Panc1 (cell line): ENCODE data around the gene NSL1. TPM values are rescaled to one million over a fixed set of nuclear protein-coding genes. Genes with fewer than 3 reads are reported as not detected.
"Not testable (repeated sequence)": the region's sequence is repeated elsewhere in the genome, so short reads cannot be mapped to it uniquely, and the experiment has no call there.

Experiments
- ATAC-seq: fragments of 200-7000 bp; cut with Tn5 transposase; 2 replicates; pipeline ENCODE4 v1.9.1; 2020; ENCODE audit warnings: mild to moderate bottlenecking, moderate library complexity
- BruUV-seq: library from RNA; stranded (reverse); fragments of 400-500 nt; replicated peaks from 2 replicates; lab custom pipeline; 2021; lab: Mats Ljungman, UMichigan
- CTCF ChIA-PET: fragments of 300-600 bp; sonication (Branson Sonifier 250); formaldehyde crosslinking; loops from one replicate; lab custom pipeline; 2022; ENCODE audit warnings: antibody characterized with exemption; lab: Charles Lee
- POLR2A ChIA-PET: fragments of 300-600 bp; sonication (Branson Sonifier 250); formaldehyde crosslinking; loops from one replicate; lab custom pipeline; 2022; ENCODE audit warnings: antibody characterized with exemption; lab: Charles Lee
- DNase-seq: peaks from one replicate; pipeline ENCODE4 v3.0.0-alpha.2; 2010; ENCODE audit warnings: low read depth, low spot score
- H3K27ac ChIP-seq: 2 replicates; pipeline ENCODE4 v1.5.1; 2011; ENCODE audit warnings: mild to moderate bottlenecking, low read length, inconsistent platforms
- H3K27me3 ChIP-seq: fragments of 200-500 bp; sonication (Bioruptor generic); 2 replicates; pipeline ENCODE4 v1.6.0; 2014; ENCODE audit warnings: low read length, inconsistent platforms; ENCODE audit not compliant: control insufficient read depth, insufficient read depth
- H3K36me3 ChIP-seq: fragments of 200-500 bp; sonication (Bioruptor generic); 2 replicates; pipeline ENCODE4 v1.5.1; 2014; ENCODE audit warnings: inconsistent platforms, mild to moderate bottlenecking, low read length, moderate library complexity; ENCODE audit not compliant: control insufficient read depth, insufficient read depth
- H3K4me1 ChIP-seq: 2 replicates; pipeline ENCODE4 v1.5.1; 2011; ENCODE audit warnings: inconsistent platforms, mild to moderate bottlenecking, low read length, moderate library complexity; ENCODE audit not compliant: control insufficient read depth, insufficient read depth
- H3K4me3 ChIP-seq, 2 experiments: 2 replicates each; pipeline ENCODE4 v1.5.1; 2011 to 2012; ENCODE audit warnings: low read depth in 2 of 2, low read length in 2 of 2, mild to moderate bottlenecking in 2 of 2, inconsistent platforms in 1 of 2, moderate library complexity in 1 of 2
- H3K9me3 ChIP-seq: fragments of 200-500 bp; sonication (Bioruptor generic); 2 replicates; pipeline ENCODE4 v1.5.1; 2014; ENCODE audit warnings: low read depth, mild to moderate bottlenecking, inconsistent platforms, low read length, moderate library complexity; ENCODE audit not compliant: control insufficient read depth, insufficient read depth
- POLR2AphosphoS5 ChIP-seq: IDR thresholded peaks from 2 replicates; pipeline ENCODE4 v1.6.1; 2012; ENCODE audit warnings: mild to moderate bottlenecking, low read depth, low read length, moderate library complexity
- REST ChIP-seq, 2 experiments: IDR thresholded peaks; 2 replicates each; pipeline ENCODE4 v1.6.1; 2011 to 2012; ENCODE audit warnings: low read depth in 2 of 2, control low read depth in 1 of 2, low read length in 1 of 2, mild to moderate bottlenecking in 1 of 2, moderate library complexity in 1 of 2; ENCODE audit not compliant: insufficient read depth in 1 of 2
- SIN3A ChIP-seq: IDR thresholded peaks from 2 replicates; pipeline ENCODE4 v1.6.1; 2012; ENCODE audit warnings: low read depth, mild to moderate bottlenecking, low read length, moderate library complexity, borderline replicate concordance; ENCODE audit not compliant: insufficient read depth
- TCF7L2 ChIP-seq: IDR thresholded peaks from 2 replicates; pipeline ENCODE4 v1.6.1; 2011; ENCODE audit warnings: mild to moderate bottlenecking, low read depth, low read length, inconsistent platforms
- in situ Hi-C: cut with HindIII; loops from 2 replicates; pipeline ENCODE4 v1.10.0; 2016; ENCODE audit warnings: low sequenced_read_pairs, low pct_unique_long_range_greater_than_20kb
- intact Hi-C: fragments of 100-400 bp; cut with micrococcal nuclease; formaldehyde crosslinking; loops from one replicate; pipeline ENCODE4 v1.10.0; 2022; ENCODE audit not compliant: unreplicated experiment
- total RNA-seq: library from RNA; stranded (reverse); gene quantifications from one replicate; pipeline ENCODE4 v1.2.1, GENCODE V29; 2021; ENCODE audit not compliant: unreplicated experiment
- TF ChIP-seq, protein P1 (sequence below): fragments of 450-650 bp; IDR thresholded peaks from 2 replicates; pipeline ENCODE4 v1.5.1; 2017; ENCODE audit warnings: mild to moderate bottlenecking

Gene NSL1
- total RNA-seq, 1 experiment from 2014 or later: 21.8 TPM

GRCh38 chr1:212781225-212781624, 10.4 kb downstream of the NSL1 start:
- in situ Hi-C loops (no loop called here), intact Hi-C loops (loop anchor here (5.0 kb wide), 2 partner anchors 304 to 324 kb away; no protein-coding TSS in a partner anchor)
- no TSS peak for BruUV-seq

GRCh38 chr1:212780759-212781158, 10.8 kb downstream of the NSL1 start:
- Histone ChIP-seq H3K36me3 (peaks cover 10% of the 10 kb centered on the region), H3K4me3 (no peak overlapping the region), H3K27ac (no peak overlapping the region), H3K4me1 (no peaks in the 10 kb centered on the region), H3K9me3 (no peaks in the 10 kb centered on the region), H3K27me3 (no peaks in the 10 kb centered on the region)
- in situ Hi-C loops (no loop called here), intact Hi-C loops (loop anchor here (5.0 kb wide), 2 partner anchors 303 to 323 kb away; no protein-coding TSS in a partner anchor)
- no TSS peak for BruUV-seq
- DNase-seq (no peak), ATAC-seq (no peak)
- POLR2A ChIA-PET: no interaction called here
- TF ChIP-seq SIN3A (no peak), POLR2AphosphoS5 (no peak), TCF7L2 (no peak)
- CTCF ChIA-PET: interaction anchor here (1.2 kb wide), 1 partner anchor 116 kb away, joined by 3 read pairs; no protein-coding TSS in a partner anchor

More at GRCh38 chr1:212781225-212781624, 10.4 kb downstream of the NSL1 start:
- CTCF ChIA-PET: interaction anchor here (1.2 kb wide), 1 partner anchor 117 kb away, joined by 3 read pairs; no protein-coding TSS in a partner anchor
- Histone ChIP-seq H3K36me3 (peaks cover 10% of the 10 kb centered on the region), H3K4me1 (no peaks in the 10 kb centered on the region), H3K4me3 (no peak overlapping the region), H3K9me3 (no peaks in the 10 kb centered on the region), H3K27me3 (no peaks in the 10 kb centered on the region), H3K27ac (no peak overlapping the region)
- ATAC-seq (no peak), DNase-seq (no peak)
- TF ChIP-seq POLR2AphosphoS5 (no peak), TCF7L2 (no peak), SIN3A (no peak), REST (IDR thresholded peaks at IDR 0.05; ENCODE audit: insufficient read depth in 1 of 2, low read depth in 2 of 2, low read length in 1 of 2) (no peak)
- TF ChIP-seq, protein P1, sequence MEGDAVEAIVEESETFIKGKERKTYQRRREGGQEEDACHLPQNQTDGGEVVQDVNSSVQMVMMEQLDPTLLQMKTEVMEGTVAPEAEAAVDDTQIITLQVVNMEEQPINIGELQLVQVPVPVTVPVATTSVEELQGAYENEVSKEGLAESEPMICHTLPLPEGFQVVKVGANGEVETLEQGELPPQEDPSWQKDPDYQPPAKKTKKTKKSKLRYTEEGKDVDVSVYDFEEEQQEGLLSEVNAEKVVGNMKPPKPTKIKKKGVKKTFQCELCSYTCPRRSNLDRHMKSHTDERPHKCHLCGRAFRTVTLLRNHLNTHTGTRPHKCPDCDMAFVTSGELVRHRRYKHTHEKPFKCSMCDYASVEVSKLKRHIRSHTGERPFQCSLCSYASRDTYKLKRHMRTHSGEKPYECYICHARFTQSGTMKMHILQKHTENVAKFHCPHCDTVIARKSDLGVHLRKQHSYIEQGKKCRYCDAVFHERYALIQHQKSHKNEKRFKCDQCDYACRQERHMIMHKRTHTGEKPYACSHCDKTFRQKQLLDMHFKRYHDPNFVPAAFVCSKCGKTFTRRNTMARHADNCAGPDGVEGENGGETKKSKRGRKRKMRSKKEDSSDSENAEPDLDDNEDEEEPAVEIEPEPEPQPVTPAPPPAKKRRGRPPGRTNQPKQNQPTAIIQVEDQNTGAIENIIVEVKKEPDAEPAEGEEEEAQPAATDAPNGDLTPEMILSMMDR: no peak
- POLR2A ChIA-PET: no interaction called here

DNA sequence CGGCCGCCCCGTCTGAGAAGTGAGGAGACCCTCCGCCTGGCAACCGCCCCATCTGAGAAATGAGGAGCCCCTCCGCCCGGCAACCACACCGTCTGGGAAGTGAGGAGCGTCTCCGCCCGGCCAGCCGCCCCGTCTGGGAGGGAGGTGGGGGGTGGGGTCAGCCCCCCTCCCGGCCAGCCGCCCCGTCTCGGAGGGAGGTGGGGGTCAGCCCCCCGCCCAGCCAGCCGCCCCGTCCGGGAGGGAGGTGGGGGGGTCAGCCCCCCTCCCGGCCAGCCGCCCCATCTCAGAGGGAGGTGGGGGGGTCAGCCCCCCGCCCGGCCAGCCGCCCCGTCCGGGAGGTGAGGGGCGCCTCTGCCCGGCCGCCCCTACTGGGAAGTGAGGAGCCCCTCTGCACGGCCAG, 12.5 kb downstream of the NSL1 start:
- DNase-seq, H3K4me1 ChIP-seq, in situ Hi-C loops, H3K27me3 ChIP-seq, H3K27ac ChIP-seq, BruUV-seq, H3K36me3 ChIP-seq, intact Hi-C loops, H3K9me3 ChIP-seq, POLR2A ChIA-PET, H3K4me3 ChIP-seq, ATAC-seq, CTCF ChIA-PET: not testable (repeated sequence)
